ENCODE measurements around the gene NACC2.
"Not testable (repeated sequence)": the region's sequence is repeated elsewhere in the genome, so short reads cannot be mapped to it uniquely, and the experiment has no call there.

The NACC2 gene

GRCh38 chr9:136075134-136075841 lies 19.8 kb downstream of the NACC2 start:
- no peak for TF ChIP-seq CTCF (IDR thresholded peaks at IDR 0.05; ENCODE audit: low read depth, low read length)
- no peak for DNase-seq (ENCODE audit: low read depth in 2 of 2)
- H3K4me3 ChIP-seq (replicated peaks in 1 of 2; ENCODE audit: low read depth in 2 of 2, low read length in 2 of 2), result no peak overlapping the region

GRCh38 chr9:136074706-136075105 lies 20.4 kb downstream of the NACC2 start:
- no peak for TF ChIP-seq CTCF (IDR thresholded peaks at IDR 0.05; ENCODE audit: low read depth, low read length)
- no peak for DNase-seq (ENCODE audit: low read depth in 2 of 2)
- H3K4me3 ChIP-seq (replicated peaks in 1 of 2; ENCODE audit: low read depth in 2 of 2, low read length in 2 of 2), result no peak overlapping the region

DNA sequence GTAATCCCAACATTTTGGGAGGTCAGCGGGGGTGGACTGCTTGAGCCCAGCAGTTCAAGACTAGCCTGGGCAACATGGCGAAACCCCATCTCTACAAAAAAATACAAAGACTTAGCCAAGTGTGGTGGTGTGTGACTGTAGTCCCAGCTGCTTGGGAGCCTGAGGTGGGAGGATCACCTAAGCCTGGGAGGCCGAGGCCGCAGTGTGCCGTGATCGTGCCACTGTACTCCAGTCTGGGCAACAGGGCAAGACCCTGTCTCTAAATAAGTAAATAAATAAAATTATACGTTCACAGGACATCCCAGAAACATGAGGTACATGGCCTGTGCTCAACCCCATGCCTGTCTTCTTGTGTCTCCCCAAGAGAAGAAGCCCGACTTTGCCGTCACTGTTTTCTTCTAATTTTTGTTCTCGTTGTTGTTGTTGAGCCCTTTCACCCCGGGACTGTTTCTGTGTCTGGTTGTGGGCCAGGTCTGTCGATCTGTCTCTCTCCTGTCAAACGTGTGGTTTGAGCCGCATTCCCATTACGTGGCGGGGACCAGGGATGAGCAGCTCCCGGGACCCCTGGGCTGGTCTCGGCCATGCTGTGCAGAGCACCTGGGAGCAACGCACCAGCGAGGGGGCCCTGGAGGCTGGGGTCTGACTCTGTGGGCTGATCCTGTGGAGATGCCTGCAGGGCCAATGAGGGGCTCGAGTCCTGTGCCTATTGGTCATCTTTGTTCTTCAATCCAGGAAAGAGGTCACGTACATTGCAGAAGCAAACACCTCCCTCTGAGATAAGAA lies 32.2 kb downstream of the NACC2 start:
- no peak for TF ChIP-seq CTCF (IDR thresholded peaks at IDR 0.05; ENCODE audit: low read depth, low read length)
- no peak for DNase-seq (ENCODE audit: low read depth in 2 of 2)
- no peak overlapping the region for H3K4me3 ChIP-seq (replicated peaks in 1 of 2; ENCODE audit: low read depth in 2 of 2, low read length in 2 of 2)

DNA sequence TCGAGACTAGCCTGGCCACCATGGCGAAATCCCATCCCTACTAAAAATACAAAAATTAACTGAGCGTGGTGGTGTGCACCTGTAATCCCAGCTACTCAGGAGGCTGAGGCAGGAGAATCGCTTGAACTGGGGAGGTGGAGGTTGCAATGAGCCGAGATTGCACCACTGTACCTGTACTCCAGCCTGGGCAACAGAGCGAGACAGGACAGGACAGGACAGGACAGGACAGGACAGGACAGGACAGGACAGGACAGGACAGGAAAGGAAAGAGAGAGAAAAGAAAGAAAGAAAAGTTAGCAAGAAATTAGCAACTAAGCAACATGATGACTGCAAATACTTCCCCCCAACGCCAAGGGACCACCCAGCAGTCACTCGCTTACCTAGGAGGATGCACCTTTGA lies 33.2 kb downstream of the NACC2 start:
- not testable (repeated sequence) for DNase-seq (ENCODE audit: low read depth in 2 of 2); H3K4me3 ChIP-seq (replicated peaks in 1 of 2; ENCODE audit: low read depth in 2 of 2, low read length in 2 of 2)

- TF ChIP-seq CTCF (IDR thresholded peaks at IDR 0.05; ENCODE audit: low read depth, low read length), result no peak
- no peak overlapping the region for H3K4me3 ChIP-seq (replicated peaks in 1 of 2; ENCODE audit: low read depth in 2 of 2, low read length in 2 of 2)
- no peak for DNase-seq (ENCODE audit: low read depth in 2 of 2)
Observed at GRCh38 chr9:136061405-136061804, 33.7 kb downstream of the NACC2 start.

DNA sequence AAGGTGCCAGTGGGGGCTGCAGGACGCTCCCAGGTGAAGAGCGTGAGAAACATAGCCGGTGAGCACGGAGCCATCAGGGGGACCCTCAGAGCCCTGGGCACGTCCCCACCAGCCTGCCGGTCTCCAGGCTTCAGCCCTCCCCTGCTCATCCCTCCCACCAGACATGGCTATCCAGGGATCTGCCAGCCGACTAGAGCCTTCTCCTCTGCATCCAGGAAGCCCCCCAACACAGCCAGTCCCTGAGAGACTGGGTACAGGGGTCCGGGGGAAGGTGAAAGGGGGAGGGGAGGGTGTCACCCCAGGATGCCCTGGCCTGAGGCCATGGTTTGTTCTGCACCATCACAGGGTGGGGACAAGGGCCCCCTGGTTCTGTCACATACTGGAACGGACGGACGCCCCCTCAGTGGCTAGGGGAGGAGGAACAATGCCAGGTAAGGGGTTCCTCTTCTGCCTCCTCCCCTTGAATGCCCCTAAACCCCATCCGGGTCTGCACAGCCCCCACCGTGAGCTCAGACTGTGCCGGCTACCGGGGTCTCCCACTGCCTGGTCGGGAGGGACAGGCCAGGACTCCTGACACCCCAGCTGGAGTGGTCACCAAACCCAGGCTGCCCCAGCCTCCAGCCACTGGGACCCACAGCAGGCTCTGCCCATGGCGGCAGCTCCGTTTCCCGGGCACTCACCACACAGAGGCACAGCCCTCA lies 34.3 kb downstream of the NACC2 start:
- TF ChIP-seq CTCF (IDR thresholded peaks at IDR 0.05; ENCODE audit: low read depth, low read length), result no peak
- no peak for DNase-seq (ENCODE audit: low read depth in 2 of 2)
- H3K4me3 ChIP-seq (replicated peaks in 1 of 2; ENCODE audit: low read depth in 2 of 2, low read length in 2 of 2), result no peak overlapping the region

Measured in cardiac fibroblast (primary cell).